ENCODE results near the gene USP54. TPM values are rescaled to one million over a fixed set of nuclear protein-coding genes. Genes with fewer than 3 reads are reported as not detected.

USP54 gene
- total RNA-seq, 1 experiment from 2014 or later, result 16.6 TPM

DNA sequence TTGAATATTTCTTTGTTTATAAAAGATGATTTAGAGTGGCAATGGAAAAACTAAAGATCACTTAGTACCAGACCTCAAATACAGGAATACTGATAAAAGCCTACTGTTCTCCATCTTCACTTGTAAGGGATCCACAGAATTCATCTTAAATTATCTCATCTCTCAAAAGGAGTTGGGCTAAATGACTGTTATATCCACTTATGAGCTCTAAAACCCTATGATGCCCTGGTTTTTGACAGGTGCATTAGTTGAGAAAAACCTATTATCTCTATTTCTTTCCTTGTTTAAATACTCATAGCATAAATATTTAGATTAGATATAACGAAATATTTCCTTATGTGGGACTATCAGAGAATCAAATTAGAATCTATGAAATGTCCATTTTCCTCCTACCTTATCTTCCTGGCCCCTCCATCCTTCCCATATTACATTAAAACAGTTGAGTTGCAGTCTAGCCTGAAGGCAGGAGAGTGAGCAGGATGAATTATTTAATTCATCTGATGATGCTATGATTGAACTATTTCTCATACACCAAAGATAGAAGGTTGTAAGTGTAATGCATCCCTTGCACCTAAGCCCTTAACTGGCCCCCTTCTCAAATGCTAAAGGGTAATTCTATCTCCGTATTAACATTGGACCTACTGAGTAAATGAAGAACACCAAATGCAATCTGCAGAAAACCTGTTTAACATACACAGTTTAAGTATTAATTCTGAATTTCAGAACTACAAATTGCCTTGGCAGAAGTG is 125.0 kb downstream of the USP54 start:
- DNase-seq (ENCODE audit: low spot score), result no peak

DNA sequence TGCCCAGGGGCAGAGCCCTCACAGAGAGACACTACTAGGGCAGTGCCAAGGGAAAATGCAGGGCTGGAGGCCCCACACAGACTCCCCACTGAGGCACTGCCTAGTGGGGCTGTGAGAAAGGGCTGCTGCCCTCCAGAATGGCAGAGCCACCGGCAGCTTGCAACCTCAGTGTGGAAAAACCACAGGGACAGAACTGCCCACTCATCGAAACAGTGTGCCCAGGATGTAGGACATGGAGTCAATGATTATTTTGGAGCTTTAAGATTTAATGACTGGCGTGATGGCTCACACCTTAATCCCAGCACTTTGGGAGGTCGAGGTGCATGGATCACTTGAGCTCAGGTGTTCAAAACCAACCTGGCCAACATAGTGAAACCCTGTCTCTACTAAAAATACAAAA is 130.2 kb downstream of the USP54 start:
- DNase-seq (ENCODE audit: low spot score), result no peak

DNA sequence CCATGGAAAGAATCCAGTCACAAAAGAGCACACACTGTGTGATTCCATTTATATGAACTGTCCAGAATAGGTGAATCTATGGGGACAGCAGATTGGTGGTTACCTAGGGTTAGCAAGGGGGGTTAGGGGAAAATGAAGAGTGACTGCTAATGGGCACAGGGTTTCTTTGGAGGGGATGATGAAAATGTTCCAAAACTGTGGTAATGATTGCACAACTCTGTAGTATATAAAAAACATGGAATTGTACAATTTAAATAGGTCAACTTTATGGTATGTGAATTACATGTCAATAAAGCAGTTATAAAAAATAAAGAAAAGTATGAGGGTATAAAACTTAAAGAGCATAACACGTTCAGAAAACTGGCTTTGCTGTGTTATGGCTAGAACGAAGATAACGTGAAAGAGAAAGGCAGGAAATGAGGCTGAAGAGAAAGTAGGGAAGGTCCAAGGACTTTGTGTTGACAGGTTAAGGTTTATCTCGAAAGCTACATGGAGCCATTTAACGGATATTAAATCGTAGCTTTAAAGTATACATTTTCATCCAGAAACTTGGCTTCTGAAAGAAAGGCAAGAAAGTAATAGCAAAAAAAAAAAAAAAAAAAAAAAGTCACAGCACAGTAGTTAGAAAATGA is 131.3 kb downstream of the USP54 start:
- no peak for DNase-seq (ENCODE audit: low spot score)

DNA sequence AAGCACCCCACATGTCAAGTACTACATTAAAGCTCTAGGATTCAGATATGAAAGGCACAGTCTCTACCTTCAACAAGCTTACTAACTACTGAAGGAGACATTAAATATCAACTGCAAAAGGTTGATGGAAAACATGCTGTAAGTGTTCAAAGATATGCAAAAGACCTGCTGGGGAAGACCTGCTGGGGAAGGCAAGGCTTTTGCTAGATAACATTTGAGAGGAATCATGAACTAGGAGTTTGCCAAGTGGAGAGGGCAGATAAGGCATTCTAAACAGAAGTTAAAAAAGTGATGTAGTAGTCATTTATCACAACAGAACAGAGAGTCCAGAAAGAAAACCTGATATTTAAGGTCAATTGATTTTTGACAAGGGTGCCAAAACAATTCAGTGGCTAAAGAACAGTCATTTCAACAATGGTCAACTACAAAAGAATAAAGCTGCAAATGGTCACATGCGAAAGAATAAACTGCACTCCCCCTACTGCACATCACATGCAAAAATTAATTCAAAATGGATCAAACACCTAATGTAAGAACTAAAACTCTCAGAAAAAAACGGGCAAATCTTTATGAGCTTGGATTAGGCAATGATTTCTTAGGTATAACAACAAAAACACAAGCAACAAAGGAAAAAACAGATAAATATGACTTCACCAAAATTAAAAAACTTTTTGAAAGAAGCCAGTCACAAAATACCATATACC is 134.8 kb downstream of the USP54 start:
- no peak for DNase-seq (ENCODE audit: low spot score)

DNA sequence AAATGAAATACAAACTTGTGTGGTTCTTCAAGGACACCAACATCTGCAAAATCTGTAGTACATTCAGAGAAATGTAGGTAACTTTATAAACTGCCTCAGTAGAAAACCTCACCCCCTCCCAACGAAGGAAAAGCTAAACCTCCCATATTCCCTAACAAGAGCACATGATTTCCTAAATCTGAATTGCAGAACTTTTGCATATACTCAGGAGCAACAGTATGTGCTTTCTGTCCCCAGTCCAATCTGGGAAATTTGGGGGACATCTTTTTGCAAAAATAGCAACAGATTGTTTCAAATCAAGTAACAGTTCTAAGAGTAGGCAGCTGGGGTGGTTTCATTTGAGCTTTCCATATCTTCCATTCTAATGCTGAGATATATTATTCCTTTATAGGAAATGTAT is 142.0 kb downstream of the USP54 start:
- no peak for DNase-seq (ENCODE audit: low spot score)

DNA sequence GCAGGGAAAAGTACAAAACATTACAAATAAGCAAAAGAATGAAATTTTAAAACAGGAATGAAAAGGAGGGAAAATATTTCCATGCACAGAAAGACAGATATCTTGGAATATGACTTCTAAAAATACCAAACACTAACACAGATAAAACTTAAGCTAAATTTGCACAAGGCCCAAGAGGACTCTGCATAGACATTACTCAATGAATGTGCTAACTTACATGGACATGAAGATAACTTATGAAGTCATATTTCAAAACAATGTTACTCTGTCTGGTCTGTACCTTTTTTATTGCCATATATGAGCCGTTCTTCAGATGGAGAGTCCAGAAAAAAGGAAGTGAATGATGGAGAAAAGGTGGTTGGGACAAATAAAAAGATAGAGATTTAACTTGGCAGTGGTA is 142.8 kb downstream of the USP54 start:
- DNase-seq (ENCODE audit: low spot score), result no peak

Other genes with a start within 250 kb of the USP54 start
- 0.18 and 0.54 TPM in 2 replicates for gene CFAP70, start 232.5 kb downstream of the USP54 start, total RNA-seq (2014; rRNA removed; shearing (Covaris generic))
- 139 and 143 TPM in 2 replicates for gene ANXA7, start 177.3 kb downstream of the USP54 start, total RNA-seq (2014; rRNA removed; shearing (Covaris generic))
- 0.12 TPM in 1 of 2 replicates, not detected in the other for gene MSS51, start 157.8 kb downstream of the USP54 start, total RNA-seq (2014; rRNA removed; shearing (Covaris generic))
- gene PPP3CB, start 95.3 kb downstream of the USP54 start, total RNA-seq (2014; rRNA removed; shearing (Covaris generic)), result 11.3 and 13.4 TPM in 2 replicates
- gene MYOZ1, start 50.1 kb upstream of the USP54 start, total RNA-seq (2014; rRNA removed; shearing (Covaris generic)), result 0.33 TPM in 1 of 2 replicates, not detected in the other
- 0.02 TPM in 1 of 2 replicates, not detected in the other for gene SYNPO2L, start 64.7 kb upstream of the USP54 start, total RNA-seq (2014; rRNA removed; shearing (Covaris generic))
- gene AGAP5, start 106.8 kb upstream of the USP54 start, total RNA-seq (2014; rRNA removed; shearing (Covaris generic)), result 1.7 and 24.6 TPM in 2 replicates
- 49.6 and 56.8 TPM in 2 replicates for gene SEC24C, start 153.0 kb upstream of the USP54 start, total RNA-seq (2014; rRNA removed; shearing (Covaris generic))
- gene CHCHD1, start 190.7 kb upstream of the USP54 start, total RNA-seq (2014; rRNA removed; shearing (Covaris generic)), result 82.5 and 100 TPM in 2 replicates
- gene ZSWIM8, start 194.3 kb upstream of the USP54 start, total RNA-seq (2014; rRNA removed; shearing (Covaris generic)), result 11.2 and 19.6 TPM in 2 replicates
- 8.5 and 14.8 TPM in 2 replicates for gene NDST2, start 220.3 kb upstream of the USP54 start, total RNA-seq (2014; rRNA removed; shearing (Covaris generic))